ENCODE results near the gene ODAD4.
"Not testable (repeated sequence)": the region's sequence is repeated elsewhere in the genome, so short reads cannot be mapped to it uniquely, and the experiment has no call there.

The ODAD4 gene

GRCh38 chr17:41915020-41915419 is 15.4 kb upstream of the ODAD4 start:
- no peak for DNase-seq

GRCh38 chr17:41915566-41915965 is 14.9 kb upstream of the ODAD4 start:
- DNase-seq: no peak

- DNase-seq: no peak
These were observed 13.2 kb upstream of the ODAD4 start for GRCh38 chr17:41917192-41917591.

- peak in 3 of 4 experiments; percentile 4 to 34 (median 28) for DNase-seq
These were observed 12.6 kb upstream of the ODAD4 start for GRCh38 chr17:41917679-41918313.

DNA sequence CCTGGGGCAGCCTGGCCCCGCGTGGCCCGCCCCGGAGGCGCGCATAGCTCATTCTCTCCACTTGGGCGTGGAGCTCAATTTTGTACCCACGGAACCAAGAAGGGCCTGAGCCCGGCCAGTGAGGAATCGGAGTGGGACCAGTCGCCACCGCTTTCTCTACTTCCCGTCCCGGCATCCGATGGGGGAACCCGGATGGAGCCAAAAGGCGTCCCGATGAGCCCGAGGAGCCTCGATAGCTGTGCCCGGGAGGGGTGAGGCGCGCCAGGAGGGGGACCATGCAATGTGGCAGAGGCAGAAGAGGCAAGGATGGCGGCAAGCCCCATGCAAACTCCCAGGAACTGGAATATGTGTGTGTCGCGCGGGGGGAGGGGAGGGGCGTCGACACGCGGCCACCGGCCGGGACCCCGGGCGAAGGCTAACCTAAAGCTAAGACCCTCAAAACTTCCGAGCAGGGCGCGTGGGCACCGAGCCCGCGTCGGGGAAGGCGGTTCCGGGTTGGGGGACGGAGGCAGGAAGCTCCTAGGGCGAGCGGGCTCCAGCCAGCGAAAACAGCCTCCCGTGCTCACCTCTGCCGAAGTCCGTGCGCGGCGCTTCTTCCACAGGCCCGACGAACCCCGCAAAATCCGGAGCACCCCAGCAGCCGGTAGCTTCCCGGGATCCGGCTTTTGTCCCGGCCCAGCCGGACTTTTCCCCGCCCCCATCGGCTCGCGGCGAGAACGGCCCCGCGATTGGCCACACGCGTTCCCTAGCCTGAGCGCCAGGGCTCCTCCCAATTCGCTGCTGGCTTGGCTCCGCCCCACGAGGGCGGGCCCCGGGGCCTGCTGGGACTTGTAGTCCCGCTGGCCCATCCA is 11.9 kb upstream of the ODAD4 start, which contains the start of gene ACLY:
Gene ACLY (minus strand): TSS at position 638 of the 851 bp plus-strand sequence. CDS start 5,078 bp downstream, outside the sequence.
- peak; percentile 79 to 94 (median 88) for DNase-seq

DNA sequence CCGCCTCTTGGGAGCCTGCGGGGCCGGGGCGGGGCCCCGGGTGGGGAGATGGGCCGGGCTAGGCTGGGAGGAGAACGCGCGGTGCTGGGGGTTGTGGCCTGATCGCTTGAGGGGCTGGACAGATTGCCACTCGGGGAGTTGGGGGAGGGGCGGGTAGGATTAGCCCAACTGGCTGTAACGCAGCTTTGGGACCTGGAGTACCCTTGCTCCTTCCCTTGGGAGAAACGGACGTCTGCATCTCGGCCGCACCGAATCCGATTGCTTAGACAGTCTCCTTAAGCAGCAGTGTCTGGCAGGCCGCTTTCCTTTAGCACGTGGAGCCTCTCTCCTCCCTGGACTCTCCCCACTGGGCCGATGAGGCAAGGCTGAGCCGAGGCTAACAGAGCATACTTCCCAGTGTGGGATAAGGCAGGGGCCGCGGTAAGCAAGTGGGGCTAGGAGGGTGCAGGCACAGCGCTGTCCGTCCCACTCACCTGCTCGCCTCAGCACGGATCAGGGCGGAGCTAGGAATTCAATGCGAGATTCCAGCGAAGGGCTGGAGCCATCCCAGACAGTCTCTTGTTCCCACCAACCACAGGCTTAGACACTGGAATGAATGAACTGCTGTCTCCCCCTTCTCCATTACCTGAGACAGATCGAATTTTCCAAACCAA is 11.1 kb upstream of the ODAD4 start:
- peak in 1 of 4 experiments; percentile 15 for DNase-seq

DNA sequence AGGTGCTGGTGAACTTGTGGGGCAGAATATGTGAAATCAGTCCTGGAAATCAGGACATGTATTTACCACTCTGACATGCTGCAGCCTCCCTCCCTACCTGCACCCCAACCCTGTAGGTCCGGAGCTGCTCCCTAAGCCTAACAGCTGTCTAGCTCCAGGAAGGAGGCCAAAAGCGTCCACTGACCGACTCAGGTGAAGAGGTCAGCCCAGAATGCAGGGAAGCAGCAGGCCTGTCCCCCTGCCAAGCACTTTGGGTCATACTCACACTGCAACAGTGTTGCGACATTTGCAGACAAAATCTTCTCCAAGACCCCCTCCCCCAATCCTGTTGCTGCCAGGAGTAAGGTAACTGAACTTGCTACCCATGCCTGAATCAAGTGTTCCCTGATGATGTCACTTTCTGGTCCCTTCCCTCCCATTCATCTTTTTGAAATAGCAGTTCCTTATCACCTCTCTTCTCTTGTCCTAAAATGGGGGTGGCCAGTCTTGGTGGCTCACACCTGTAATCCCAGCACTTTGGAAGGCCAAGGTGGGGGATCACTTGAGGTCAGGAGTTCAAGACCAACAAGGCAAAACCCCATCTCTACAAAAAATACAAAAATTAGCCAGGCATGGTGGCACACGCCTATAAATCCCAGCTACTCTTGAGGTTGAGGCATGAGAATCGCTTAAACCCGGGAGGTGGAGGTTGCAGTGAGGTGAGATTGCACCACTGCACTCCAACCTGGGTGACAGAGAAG is 10.4 kb upstream of the ODAD4 start:
- DNase-seq: no peak

GRCh38 chr17:41920580-41920955 is 9.8 kb upstream of the ODAD4 start:
- DNase-seq: no peak

DNA sequence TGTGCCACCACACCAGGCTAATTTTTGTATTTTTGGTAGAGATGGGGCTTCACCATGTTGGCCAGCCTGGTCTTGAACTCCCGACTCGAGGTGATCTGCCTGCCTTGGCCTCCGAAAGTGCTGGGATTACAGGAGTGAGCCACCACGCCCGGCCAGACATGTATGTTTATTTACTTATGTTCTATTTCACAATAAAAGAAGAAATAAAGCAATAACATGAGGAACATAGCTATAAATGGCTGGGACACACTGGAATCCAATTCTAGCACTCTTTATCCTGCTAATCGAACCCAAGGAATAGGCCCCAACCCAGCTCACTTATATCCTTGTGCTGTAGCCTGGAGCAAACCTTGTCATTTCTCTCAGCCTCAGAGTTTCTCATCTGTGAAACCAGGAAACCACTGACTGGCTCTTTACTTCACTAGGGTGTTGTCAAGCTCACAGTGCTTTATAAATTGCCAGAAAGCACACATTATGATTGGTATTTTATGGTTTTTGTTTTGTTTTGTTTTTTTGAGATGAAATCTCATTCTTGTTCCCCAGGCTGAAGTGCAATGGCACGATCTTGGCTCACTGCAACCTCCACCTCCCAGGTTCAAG is 4.3 kb upstream of the ODAD4 start:
- no peak for DNase-seq

GRCh38 chr17:41928693-41929251 is 1.6 kb upstream of the ODAD4 start:
- no peak for DNase-seq

DNA sequence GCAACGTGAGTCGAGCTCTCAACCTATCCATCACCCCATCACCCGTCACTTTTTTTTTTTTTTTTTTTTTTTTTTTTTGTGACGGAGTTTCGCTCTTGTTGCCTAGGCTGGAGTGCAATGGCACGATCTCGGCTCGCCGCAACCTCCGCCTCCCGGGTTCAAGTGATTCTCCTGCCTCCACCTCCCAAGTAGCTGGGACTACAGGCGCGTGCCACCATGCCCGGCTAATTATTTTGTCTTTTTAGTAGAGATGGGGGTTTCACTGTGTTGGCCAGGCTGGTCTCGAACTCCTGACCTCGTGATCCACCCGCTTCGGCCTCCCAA is 378 bp downstream of the ODAD4 start:
- not testable (repeated sequence) for DNase-seq

DNA sequence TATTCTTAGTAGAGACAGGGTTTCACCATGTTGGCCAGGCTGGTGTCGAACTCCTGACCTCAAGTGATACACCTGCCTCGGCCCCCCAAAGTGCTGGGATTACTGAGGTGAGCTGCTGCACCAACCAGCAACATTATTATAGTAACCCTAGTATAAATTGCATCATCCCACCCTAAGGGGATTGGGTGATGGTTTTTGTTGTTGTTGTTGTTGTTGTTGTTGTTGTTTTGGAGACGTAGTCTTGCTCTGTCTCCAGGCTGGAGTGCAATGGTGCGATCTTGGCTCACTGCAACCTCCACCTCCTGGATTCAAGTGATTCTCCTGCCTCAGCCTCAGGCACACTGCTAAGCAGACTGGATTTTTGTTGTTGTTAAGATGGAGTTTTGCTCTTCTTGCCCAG is 1.3 kb downstream of the ODAD4 start:
- DNase-seq: not testable (repeated sequence)

DNA sequence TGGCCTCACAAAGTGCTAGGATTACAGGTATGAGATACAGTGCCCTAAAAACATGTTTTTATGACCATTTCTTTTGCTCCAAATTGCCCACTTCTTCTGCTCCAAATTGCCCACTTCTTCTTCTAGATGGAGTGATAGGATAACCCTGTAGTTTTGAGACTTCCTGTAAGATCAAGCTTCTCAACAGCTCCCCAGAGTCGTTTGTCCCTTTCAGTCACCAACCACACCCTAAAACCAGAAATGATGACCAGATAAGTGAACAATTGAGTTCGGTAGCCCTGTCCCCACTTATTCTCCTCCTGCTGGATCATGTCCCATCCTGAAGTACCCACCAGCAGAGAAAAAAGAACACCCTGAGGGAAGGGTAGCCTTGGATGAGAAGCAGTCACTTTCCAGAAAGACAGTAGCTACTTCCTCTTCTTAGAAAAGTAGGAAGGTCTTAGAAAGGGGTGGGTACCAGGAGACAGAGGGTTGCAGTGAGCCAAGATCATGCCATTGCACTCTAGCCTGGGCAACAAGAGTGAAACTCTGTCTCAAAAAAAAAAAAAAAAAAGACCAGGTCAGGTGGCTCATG is 2.5 kb downstream of the ODAD4 start:
- no peak for DNase-seq

DNA sequence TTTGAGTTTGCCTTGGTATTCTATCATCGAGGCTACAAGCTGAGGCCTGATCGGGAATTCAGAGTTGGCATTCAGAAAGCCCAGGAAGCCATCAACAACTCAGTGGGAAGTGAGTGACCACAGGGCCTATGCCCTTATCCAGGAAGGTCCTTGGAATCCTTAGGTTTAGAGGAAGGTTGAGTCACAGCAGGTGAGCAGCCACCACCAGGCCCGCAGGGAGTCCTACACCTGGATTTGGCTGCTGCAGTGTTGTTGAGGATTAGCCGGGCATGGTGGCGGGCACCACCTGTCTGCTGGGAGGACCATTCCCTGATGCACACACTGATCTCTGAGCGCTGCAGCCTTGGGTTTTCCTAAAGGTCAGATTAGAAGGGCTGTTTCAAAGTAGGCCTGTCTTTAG is 5.2 kb downstream of the ODAD4 start:
- DNase-seq: no peak

DNA sequence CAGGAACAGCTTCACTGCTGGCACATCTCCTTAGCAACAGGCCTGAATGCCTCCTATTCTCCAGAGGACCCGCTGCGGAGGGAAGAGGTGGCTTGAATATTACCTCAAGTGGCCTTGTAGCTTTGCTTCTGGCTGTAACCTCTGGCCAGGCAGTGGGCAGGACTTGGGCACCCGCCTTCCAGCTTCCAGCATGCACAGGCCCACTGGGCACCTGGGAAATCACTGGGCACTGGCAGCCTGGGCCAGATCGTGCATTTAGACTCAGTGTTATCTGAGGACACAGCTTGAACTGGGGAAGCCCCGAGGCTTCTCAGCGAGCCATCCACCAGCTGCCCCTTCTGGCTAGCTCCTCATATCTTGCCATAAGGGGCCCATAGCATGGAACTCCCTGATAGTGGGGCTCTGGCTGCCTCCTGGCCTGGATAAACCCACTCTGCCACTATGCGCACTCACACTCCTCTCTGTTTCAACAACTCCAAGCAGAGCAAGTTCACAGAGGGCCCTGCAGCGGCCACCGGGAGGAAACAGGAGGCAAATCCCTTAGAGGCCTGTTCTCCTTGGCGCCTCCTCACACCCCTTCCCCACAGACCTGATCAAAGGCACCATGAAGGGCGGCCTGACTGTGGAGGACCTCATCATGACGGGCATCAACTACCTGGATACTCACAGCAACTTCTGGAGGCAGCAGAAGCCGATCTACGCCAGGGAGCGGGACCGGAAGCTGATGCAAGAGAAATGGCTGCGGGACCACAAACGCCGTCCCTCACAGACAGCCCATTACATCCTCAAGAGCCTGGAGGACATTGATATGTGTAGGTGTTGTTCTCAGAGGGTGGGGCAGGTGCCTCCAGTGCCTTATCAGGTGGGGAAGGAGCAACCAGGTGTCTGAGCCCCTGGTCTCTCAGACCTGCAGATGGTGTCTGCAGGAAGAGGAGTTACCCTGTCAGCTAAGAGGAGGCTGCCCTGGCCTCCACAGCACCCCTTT is 7.8 kb downstream of the ODAD4 start:
- no peak for DNase-seq

DNA sequence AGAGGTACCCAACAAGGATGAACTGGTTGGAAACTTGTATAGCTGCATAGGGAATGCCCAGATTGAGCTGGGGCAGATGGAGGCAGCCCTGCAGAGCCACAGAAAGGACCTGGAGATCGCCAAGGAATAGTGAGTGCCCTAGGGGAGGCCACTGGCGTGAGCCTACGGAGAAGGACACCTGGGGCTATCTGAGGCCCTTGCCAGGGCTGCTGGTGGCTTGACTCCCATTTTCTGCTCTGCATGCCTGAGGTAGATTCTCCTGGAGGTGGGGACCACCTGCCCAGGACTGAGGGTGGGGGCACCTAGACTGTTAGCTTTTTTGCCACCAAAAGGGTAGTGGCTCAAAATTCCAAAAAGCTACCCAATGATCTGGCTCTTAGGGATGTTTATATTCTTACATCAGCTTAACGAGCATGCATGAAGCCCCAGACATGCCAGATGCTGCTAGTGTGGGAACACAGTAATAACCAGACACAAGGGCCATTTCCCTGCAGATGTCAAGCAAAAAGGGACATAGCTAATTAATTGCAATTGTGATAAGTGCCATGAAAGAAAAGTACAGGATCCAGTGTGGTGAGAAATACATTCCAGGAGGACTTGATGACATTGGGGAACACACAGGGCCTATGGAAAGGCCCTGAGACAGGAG is 8.8 kb downstream of the ODAD4 start:
- no peak for DNase-seq

DNA sequence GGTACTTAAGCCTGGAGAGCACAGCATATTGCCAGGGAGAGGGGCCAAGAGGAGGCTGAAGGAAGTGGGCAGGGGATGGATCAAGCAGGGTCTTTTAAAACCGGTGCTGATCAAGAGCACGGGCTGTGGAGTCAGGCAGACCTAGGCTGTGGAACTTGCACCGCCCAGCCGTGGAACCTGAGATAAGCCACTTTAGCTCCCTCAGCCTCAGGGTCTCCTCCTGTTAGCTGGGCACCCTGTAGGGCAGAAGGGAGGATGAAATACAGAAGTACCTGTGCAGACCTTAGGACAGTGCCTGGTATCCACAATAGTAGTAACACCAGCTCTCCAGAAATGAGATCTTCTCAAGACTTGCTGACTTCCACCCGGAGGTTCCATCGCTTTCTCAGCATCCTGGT is 9.3 kb downstream of the ODAD4 start:
- no peak for DNase-seq

- no peak for DNase-seq
These were observed 10.8 kb downstream of the ODAD4 start for GRCh38 chr17:41941168-41941567.

DNA sequence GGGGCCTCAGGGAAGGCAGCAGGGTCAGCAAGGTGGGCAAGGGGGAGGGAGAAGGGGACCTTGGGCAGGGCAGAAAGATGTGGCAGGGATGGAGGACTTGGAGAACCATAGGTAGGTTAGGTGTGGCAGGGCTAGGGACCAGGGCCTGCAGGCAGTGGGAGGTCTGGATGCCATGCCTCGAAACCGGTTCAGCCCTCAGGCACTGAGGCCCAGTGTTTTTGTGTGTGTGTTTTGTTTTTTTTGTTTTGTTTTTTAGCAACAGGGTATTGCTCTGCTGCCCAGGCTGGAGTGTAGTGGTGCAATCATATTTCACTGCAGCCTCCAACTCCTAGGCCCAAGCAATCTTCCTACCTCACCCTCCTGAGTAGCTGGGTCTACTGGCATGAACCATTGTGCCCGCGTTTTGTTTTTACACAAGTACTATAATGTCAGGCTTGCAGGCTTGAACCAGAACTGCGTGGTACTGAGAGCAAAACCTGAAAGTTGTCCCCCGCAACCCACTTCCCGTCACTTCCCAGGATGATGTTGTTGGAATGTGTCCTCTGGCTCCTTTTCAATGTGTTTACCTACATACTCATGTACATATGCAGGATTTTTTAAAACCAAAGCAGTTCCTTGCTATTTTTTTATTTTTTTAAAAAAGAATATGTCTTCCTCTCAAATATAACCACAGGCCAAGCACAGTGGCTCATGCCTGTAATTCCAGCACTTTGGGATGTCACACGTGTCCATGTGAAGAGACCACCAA is 12.4 kb downstream of the ODAD4 start:
- no peak for DNase-seq

DNA sequence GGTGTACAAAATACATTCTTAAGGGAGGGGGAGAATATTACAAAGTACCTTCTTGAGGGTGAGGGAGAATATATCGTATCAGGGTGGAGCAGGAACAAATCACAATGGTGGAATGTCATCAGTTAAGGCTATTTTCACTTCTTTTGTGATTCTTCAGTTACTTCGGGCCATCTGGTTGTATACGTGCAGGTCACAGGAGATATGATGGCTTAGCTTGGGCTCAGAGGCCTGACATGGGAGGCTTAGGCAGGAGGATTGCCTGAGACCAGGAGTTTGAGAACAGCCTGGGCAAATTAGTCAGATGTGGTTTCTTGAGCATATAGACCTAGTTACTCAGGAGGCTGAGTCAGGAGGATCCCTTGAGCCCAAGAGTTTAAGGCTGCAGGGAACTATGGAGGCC is 13.1 kb downstream of the ODAD4 start:
- DNase-seq: no peak
